GM12875 (cell line): ENCODE measurements around the gene KCNAB2.
"Not testable (repeated sequence)": the region's sequence is repeated elsewhere in the genome, so short reads cannot be mapped to it uniquely, and the experiment has no call there.

Experiments
- H3K4me3 ChIP-seq: one replicate; pipeline ENCODE4 v1.5.1; 2011; ENCODE audit warnings: low read depth, low read length, control low read depth
- CTCF ChIP-seq: IDR thresholded peaks from 2 replicates; pipeline ENCODE4 v1.5.1; 2011; ENCODE audit warnings: low read depth, mild to moderate bottlenecking, control low read depth, inconsistent platforms, low read length, moderate library complexity, borderline replicate concordance; ENCODE audit not compliant: insufficient read depth

The KCNAB2 gene

GRCh38 chr1:6057170-6057845, 11.6 kb downstream of the KCNAB2 start:
- TF ChIP-seq CTCF = no peak
- no peak overlapping the region for H3K4me3 ChIP-seq

- TF ChIP-seq CTCF = no peak
Measured at GRCh38 chr1:6059866-6060265, 14.2 kb downstream of the KCNAB2 start.

DNA sequence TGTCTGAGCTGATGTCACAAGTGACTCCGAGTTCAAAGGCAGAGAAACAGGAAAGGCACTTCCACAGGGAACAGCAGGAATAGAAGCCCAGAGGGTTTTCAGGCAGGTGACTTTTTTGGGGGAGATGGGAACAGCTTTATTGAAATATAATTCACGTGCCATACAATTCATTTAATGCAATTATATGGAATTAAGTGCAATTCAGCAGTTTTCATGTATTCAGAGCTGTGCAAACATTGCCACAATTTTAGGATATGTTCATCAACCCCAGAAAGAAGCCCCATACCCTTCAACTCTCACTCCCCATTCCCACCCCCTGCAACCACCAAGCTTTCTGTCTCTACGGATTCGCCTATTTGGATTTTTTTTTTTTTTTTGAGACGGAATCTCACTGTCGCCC, 17.0 kb downstream of the KCNAB2 start:
- H3K4me3 ChIP-seq = no peak overlapping the region
- TF ChIP-seq CTCF = no peak

More at GRCh38 chr1:6059866-6060265, 14.2 kb downstream of the KCNAB2 start:
- no peak overlapping the region for H3K4me3 ChIP-seq

- H3K4me3 ChIP-seq = not testable (repeated sequence)
Measured at GRCh38 chr1:6063532-6064053, 17.9 kb downstream of the KCNAB2 start.

DNA sequence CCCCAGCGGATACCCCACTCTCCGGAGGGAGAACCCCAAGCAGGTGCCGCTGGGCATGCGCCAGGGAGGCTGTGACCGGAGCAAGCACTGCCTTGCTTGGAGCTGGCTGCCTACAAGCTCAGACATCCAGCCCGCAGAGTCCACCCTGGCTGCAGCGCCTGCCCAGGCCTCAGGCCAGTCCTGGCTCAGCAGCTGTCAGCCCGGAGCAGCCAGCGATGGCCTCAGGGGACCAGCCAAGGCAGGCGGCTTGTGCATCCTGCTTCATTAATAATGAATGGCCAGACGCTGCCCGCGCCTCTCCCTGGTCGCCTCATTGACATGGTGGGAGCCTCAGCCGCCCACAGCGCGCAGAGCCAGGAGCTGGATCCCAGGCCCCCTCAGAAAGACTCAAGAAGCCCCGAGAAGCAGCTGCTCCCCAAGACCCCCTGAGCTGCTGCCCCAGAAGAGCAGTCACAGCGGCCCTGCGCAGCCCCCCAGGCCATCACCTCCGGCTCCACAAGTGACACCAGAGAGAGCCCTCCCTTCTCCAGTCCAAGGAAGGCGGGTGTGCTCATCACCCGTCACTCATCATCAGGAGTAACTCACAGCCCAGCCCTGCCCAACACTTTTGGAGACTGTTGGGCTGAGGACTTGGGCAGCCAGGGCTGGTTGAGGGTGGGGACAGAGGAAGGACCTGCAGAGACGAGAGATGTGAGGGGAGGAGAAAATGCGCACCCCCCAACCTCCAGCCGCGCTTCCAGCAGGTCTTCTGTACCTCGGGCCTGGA, 19.6 kb downstream of the KCNAB2 start:
- TF ChIP-seq CTCF = no peak
- H3K4me3 ChIP-seq = no peak overlapping the region

DNA sequence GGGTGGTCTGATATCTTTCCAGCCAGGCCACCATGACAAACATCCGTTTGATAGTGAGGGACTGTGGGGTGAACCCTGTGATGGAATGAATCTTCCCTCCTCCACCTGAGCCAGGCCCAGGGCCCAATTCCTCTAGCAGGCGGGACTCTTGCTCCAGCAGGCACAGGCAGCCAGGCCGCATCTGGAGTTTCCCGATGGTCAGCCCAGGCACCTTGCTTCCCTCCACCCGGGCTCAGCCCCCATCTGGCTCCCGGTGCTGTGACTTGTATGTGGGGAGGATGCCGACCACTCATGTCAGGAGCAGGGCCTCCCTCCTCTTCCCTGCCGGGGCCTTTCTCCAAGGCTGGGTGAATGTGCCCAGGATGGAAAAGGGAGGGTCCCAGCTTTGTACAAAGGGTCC, 21.0 kb downstream of the KCNAB2 start:
- TF ChIP-seq CTCF = no peak
- no peak overlapping the region for H3K4me3 ChIP-seq

GRCh38 chr1:6068073-6068472, 22.4 kb downstream of the KCNAB2 start:
- H3K4me3 ChIP-seq = no peak overlapping the region
- no peak for TF ChIP-seq CTCF
